BLaER1 (cell line): ENCODE data around the gene SSH3.

Experiments
- H3K27ac ChIP-seq: shearing (Covaris generic); formaldehyde crosslinking; 2 replicates; pipeline ENCODE4 v1.8.1; 2022
- H3K27me3 ChIP-seq: shearing (Covaris generic); formaldehyde crosslinking; 2 replicates; pipeline ENCODE4 v1.8.1; 2022
- H3K36me3 ChIP-seq: shearing (Covaris generic); formaldehyde crosslinking; 2 replicates; pipeline ENCODE4 v1.8.1; 2022
- H3K4me1 ChIP-seq: shearing (Covaris generic); formaldehyde crosslinking; 2 replicates; pipeline ENCODE4 v1.8.1; 2022
- H3K4me2 ChIP-seq: shearing (Covaris generic); formaldehyde crosslinking; 2 replicates; pipeline ENCODE4 v1.8.1; 2022
- H3K4me3 ChIP-seq: shearing (Covaris generic); formaldehyde crosslinking; 2 replicates; pipeline ENCODE4 v1.8.1; 2022
- H3K9ac ChIP-seq: shearing (Covaris generic); formaldehyde crosslinking; 2 replicates; pipeline ENCODE4 v1.8.1; 2022
- H3K9me3 ChIP-seq: shearing (Covaris generic); formaldehyde crosslinking; 2 replicates; pipeline ENCODE4 v1.8.1; 2022
- H4K20me1 ChIP-seq: shearing (Covaris generic); formaldehyde crosslinking; 2 replicates; pipeline ENCODE4 v1.8.1; 2022
- Cebpa-rat ChIP-seq: shearing (Covaris generic); IDR thresholded peaks from 2 replicates; pipeline ENCODE4 v1.8.1; 2022

The SSH3 gene

DNA sequence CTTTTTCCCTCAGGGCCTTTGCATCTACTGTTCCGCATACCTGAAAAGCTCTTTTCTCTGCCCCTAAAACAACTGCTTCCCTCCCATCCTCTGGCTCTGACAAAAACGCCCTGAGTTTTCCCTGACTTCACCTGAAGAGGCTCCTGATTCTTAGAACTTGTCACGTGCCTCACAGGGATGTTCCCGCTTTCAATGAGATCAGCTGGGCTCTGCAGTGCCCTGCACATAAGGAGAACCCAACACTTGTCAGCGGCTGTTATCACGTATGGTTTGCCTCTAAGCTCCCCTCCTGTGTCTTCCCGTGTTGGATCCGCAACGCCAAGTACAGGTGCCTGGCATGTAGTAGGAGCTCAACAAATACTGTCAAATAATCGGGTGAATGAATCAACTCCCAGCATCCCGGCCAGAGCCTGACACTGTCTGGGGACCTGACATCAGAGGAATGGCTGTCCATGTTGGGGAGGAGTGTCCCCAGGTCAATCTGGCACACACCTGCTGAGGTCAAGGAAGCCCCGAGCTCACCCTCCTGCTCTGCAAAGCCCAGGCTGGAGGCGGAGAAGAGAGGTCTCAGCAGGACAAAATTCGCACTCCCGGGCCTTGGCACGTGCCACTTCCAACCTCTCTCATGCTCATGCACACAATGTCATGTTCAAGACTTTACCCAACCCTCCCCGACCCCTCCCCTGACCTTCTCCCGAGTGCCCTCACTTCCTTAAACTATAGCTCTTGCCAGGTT, 41.2 kb upstream of the SSH3 start:
- peaks cover 4% of the 10 kb centered on the region for H4K20me1 ChIP-seq
- no peak for TF ChIP-seq Cebpa-rat
- peaks cover 26% of the 10 kb centered on the region for H3K27me3 ChIP-seq
- H3K9ac ChIP-seq, result peak overlapping the region; percentile 32; the same call in 1 of the 2 replicates
- H3K36me3 ChIP-seq, result peaks cover 7% of the 10 kb centered on the region
- H3K27ac ChIP-seq, result no peak overlapping the region
- peak overlapping the region; percentile 36; the same call in 1 of the 2 replicates for H3K4me3 ChIP-seq
- H3K4me1 ChIP-seq, result peaks cover 55% of the 10 kb centered on the region
- no peaks in the 10 kb centered on the region for H3K9me3 ChIP-seq
- H3K4me2 ChIP-seq, result peak overlapping the region; percentile 80

- Histone ChIP-seq H3K27ac (peak overlapping the region; percentile 52), H3K9ac (peak overlapping the region; percentile 32; the same call in 1 of the 2 replicates), H4K20me1 (no peaks in the 10 kb centered on the region), H3K9me3 (no peaks in the 10 kb centered on the region), H3K27me3 (peaks cover 26% of the 10 kb centered on the region), H3K4me3 (no peak overlapping the region), H3K4me2 (peak overlapping the region; percentile 80), H3K36me3 (peaks cover 13% of the 10 kb centered on the region), H3K4me1 (peaks cover 50% of the 10 kb centered on the region)
- TF ChIP-seq Cebpa-rat, result no peak
Measured at GRCh38 chr11:67262731-67263675, 40.3 kb upstream of the SSH3 start.

GRCh38 chr11:67264260-67264659, 39.1 kb upstream of the SSH3 start:
- H3K27me3 ChIP-seq, result peaks cover 26% of the 10 kb centered on the region
- no peaks in the 10 kb centered on the region for H4K20me1 ChIP-seq
- H3K27ac ChIP-seq, result peak overlapping the region; percentile 52; the same call in 1 of the 2 replicates
- TF ChIP-seq Cebpa-rat, result no peak
- H3K9ac ChIP-seq, result no peak overlapping the region
- H3K4me1 ChIP-seq, result peaks cover 58% of the 10 kb centered on the region
- H3K9me3 ChIP-seq, result no peaks in the 10 kb centered on the region
- H3K4me3 ChIP-seq, result no peak overlapping the region
- 0 out of 2 replicates have a peak overlapping the region, but pooled peaks have one; percentile 85 for H3K4me2 ChIP-seq
- H3K36me3 ChIP-seq, result peaks cover 23% of the 10 kb centered on the region

DNA sequence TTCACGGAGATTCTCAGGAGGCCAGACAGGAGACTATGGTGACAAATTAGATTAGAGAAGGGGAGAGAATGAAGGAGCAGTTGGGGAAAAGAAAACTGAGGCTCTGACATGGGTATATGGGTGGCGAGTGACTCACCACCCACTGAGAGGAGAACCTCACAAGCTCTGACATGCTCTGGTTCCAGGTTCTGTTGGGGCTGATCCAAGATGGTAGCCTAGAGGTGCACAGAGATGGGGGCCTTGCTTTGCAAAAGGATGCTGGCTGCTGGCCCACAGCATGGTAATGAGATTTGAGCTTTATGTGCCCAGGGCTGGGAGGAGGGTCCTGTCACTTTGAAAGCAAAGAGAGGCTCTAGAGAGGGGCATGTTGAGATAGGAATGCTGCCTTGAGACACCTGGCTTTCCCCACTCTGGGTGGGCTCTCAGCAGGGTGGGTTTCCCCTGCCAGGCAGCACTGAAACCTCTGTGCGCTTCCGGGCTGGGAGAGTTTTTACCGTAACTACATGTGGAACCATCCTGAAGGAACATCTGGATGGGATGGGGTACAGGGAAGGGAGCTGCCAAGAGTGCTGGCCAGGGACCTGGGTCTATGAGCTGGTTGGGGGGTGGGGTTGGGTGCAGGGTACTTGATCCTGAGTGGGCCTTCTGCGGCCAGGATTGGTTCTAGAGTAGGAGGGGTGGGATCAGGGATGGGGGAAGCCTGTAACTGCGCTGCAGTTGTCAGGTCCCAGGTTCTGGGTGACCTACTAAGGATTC, 38.3 kb upstream of the SSH3 start:
- no peak overlapping the region; the same call in 1 of the 2 replicates for H3K9ac ChIP-seq
- 0 out of 2 replicates have a peak, but pooled peaks cover 2% of the 10 kb centered on the region for H4K20me1 ChIP-seq
- peak overlapping the region; percentile 24 for H3K27ac ChIP-seq
- H3K27me3 ChIP-seq, result peaks cover 22% of the 10 kb centered on the region
- H3K4me1 ChIP-seq, result peaks cover 66% of the 10 kb centered on the region
- H3K36me3 ChIP-seq, result peaks cover 31% of the 10 kb centered on the region
- no peaks in the 10 kb centered on the region for H3K9me3 ChIP-seq
- no peak overlapping the region for H3K4me3 ChIP-seq
- TF ChIP-seq Cebpa-rat, result no peak
- peak overlapping the region; percentile 85 for H3K4me2 ChIP-seq

DNA sequence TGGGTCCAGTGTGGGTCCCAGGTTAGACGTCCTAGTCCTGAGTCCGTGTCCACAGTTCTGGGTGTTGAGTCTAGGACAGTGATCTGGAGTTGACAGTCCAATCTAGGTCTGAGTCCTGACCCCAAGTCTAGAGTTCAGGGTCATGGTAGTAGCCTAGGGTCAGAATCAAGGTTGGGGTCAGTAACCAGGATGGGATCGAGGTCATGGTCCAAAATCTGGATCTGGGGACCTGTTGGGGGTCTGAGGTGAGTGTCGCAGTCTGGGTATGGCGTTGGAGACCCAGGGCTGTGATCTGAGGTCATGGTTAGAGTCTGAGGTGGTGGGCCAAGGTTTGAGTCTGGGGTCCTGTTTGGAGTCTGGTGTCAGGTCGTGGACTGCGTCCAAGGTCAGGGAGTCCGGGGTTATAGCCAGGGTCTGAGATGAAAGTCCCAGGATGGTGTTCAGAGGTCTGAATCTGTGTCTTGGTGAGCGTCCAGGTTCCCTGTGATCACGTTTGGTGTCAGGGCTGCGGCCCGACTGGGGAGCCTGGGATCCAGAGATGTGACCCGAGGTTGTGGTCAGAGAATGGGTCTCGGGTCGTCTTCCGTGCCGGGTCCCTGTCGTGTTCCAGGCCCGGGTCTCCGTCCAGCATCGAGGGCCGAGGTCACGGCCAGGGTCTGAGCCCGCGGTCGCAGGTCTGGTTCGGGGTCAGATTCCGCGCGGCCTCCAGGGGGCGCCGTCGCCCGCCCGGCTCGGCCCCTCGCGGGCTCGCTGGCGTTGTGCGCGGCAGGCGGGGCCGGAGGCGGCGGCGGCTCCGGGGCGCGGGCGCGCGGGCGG, 37.5 kb upstream of the SSH3 start:
- Histone ChIP-seq H3K9ac (peak overlapping the region; percentile 100), H3K4me3 (peak overlapping the region; percentile 99), H4K20me1 (peaks cover 10% of the 10 kb centered on the region), H3K4me2 (peak overlapping the region; percentile 85), H3K27ac (peak overlapping the region; percentile 100), H3K4me1 (peaks cover 74% of the 10 kb centered on the region), H3K36me3 (peaks cover 39% of the 10 kb centered on the region), H3K27me3 (peaks cover 14% of the 10 kb centered on the region), H3K9me3 (no peaks in the 10 kb centered on the region)
- no peak for TF ChIP-seq Cebpa-rat

- peaks cover 40% of the 10 kb centered on the region for H3K36me3 ChIP-seq
- H3K9ac ChIP-seq, result peak within 1 kb of the TSS; percentile 100
- H3K27me3 ChIP-seq, result peaks cover 7% of the 10 kb centered on the region
- H3K4me3 ChIP-seq, result peak within 1 kb of the TSS; percentile 99
- peak within 1 kb of the TSS; percentile 100 for H3K27ac ChIP-seq
- H4K20me1 ChIP-seq, result peaks cover 18% of the 10 kb centered on the region
- no peak for TF ChIP-seq Cebpa-rat
- peak within 1 kb of the TSS; percentile 99 for H3K4me2 ChIP-seq
- H3K4me1 ChIP-seq, result peaks cover 76% of the 10 kb centered on the region
- no peaks in the 10 kb centered on the region for H3K9me3 ChIP-seq
Measured at GRCh38 chr11:67266449-67267187, 36.7 kb upstream of the SSH3 start, which contains the start of gene GRK2. TSS of gene GRK2 (plus strand) at chr11:67266473. CDS start at chr11:67266700, 227 bp downstream.

- H3K27me3 ChIP-seq, result no peaks in the 10 kb centered on the region
- H3K9me3 ChIP-seq, result no peaks in the 10 kb centered on the region
- H3K27ac ChIP-seq, result peak overlapping the region; percentile 100
- H3K36me3 ChIP-seq, result peaks cover 46% of the 10 kb centered on the region
- H4K20me1 ChIP-seq, result peaks cover 25% of the 10 kb centered on the region
- no peak for TF ChIP-seq Cebpa-rat
- H3K4me1 ChIP-seq, result peaks cover 76% of the 10 kb centered on the region
- peak overlapping the region; percentile 99 for H3K4me3 ChIP-seq
- H3K9ac ChIP-seq, result peak overlapping the region; percentile 100
- peak overlapping the region; percentile 99 for H3K4me2 ChIP-seq
Measured at GRCh38 chr11:67267188-67268080, 35.9 kb upstream of the SSH3 start.
